Skin of body (tissue), 2 donors: ENCODE measurements around the gene RIPOR3. TPM values are rescaled to one million over a fixed set of nuclear protein-coding genes. Genes with fewer than 3 reads are reported as not detected.
"Not testable (repeated sequence)": the region's sequence is repeated elsewhere in the genome, so short reads cannot be mapped to it uniquely, and the experiment has no call there.

Experiments
- DNase-seq: peaks from one replicate; lab custom pipeline; 2025; lab: John Stamatoyannopoulos, UW
- total RNA-seq: library from RNA; depleted of rRNA; stranded (reverse); fragments of >200 nt; gene quantifications from one replicate; pipeline ENCODE4 v1.2.3, GENCODE V29; 2014

Gene RIPOR3
- total RNA-seq, 1 donor from 2014 or later: 16.1 TPM

DNA sequence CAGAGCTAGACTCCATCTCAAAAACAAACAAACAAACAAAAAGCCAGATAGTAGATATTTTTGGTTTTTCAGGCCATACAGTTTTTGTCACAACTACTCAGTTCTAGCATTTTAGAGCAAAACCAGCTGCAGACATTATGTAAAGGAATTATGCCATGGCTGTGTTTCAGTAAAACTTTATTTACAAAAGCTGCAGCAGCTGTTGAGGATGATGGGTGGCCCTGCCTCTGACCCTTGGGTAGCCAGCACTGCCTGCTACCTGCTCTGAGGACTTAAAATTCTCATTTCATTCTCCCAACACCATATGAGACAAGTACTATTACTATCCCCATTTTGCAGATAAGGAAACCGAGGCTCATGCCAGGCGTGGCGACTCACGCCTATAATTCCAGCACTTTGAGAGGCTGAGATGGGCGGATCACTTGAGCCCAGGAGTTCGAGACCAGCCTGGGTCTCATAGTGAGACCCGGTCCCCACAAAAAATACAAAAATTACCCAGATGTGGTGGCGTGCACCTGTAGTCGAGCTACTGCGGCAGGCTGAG is 56.3 kb downstream of the RIPOR3 start:
- no peak for DNase-seq

GRCh38 chr20:50634191-50634590 is 57.2 kb downstream of the RIPOR3 start:
- DNase-seq: no peak

- no peak for DNase-seq
These were observed 58.0 kb downstream of the RIPOR3 start for GRCh38 chr20:50633361-50633760.

DNA sequence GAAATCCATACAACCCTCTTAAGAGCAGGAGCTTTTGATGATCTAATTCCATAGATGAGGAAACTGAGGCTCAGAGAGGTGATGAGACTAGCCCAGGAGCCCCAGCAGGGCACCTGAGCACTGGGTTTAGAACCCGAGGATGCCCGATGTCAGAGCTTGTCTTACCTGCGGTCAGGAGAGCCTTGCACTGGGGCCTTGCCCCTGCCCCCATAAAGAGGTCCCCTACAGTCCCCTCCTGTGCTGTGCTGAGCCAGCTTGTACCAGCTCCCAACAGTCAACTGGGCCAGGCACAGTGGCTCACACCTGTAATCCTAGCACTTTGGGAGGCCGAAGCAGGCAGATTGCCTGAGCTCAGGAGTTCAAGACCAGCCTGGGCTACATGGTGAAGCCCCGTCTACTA is 58.6 kb downstream of the RIPOR3 start:
- no peak for DNase-seq

GRCh38 chr20:50632236-50632635 is 59.1 kb downstream of the RIPOR3 start:
- DNase-seq: no peak

- no peak for DNase-seq
These were observed 60.6 kb downstream of the RIPOR3 start for GRCh38 chr20:50630578-50631263.

- no peak for DNase-seq
These were observed 61.7 kb downstream of the RIPOR3 start for GRCh38 chr20:50629670-50630045.

GRCh38 chr20:50628853-50629669 is 62.3 kb downstream of the RIPOR3 start:
- DNase-seq: no peak

DNA sequence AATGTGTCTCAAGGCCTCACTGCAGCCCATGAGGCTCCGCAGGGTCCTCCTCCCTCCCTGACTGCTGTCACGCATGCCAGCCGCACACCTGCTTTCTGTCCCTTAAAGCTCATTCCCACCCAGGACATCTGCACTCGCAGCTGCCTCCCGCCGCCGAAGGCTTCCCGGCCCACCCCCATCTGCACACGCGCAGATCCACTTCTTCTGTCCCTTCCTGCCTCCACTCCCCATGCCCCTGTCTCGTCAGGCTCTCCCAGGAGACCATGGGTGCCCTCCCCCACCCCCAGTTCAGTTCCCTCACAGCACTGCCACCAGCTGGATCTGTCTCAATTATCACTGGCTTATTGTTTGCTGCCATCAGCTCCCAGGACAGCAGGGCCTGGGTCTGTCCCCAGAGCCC is 63.0 kb downstream of the RIPOR3 start:
- no peak for DNase-seq

DNA sequence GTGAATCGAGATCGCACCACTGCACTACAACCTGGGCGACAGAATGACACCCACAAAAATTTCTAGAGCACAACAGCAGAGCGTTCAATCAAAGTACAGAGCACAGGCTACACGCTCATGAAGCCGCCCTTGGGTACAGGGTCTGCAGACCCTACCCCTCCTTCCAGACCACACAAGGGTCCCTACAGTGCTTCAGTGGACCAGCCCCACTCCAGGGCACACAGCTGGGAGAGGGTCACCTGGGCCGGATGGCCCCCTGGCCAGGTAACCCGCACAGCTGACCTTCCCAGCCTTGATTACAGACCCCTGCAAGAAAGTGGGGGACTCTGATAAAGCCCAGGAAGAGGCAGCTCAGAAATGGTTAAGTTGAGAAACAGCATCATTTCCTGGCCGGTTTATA is 63.6 kb downstream of the RIPOR3 start:
- no peak for DNase-seq

DNA sequence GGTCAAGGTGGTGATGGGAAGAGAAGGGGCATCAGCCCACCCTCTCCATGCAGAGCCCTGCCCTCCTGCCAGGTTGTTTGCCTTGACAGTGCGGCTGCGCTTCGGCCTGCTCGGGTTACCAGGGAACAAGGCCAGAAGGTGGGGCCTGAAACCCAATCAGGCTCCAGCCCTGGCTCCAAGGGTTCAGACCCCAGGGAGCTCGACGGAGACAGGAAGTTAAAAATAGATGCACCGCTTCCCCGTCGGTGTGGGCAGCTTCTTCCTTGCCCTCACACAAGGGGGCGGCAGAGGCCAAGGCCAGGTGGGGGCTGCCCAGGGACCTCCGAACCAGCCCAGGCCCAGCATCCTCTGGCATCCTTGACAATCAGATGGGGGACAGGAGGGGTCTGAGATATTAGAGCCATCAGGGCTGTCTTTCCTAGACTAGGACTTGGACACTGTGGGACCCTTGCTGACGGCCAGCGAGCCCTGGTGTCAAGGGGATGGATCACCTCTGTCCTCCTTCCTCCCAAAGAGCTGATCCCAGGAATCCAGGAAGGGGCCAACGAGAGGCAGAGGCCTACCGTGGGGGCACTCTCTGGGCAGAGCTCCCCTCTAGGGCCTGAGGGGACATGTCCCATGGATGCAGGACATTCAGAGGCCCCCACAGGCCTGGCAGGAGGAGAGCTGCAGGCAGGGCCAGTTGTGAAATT is 65.2 kb downstream of the RIPOR3 start:
- DNase-seq: no peak

DNA sequence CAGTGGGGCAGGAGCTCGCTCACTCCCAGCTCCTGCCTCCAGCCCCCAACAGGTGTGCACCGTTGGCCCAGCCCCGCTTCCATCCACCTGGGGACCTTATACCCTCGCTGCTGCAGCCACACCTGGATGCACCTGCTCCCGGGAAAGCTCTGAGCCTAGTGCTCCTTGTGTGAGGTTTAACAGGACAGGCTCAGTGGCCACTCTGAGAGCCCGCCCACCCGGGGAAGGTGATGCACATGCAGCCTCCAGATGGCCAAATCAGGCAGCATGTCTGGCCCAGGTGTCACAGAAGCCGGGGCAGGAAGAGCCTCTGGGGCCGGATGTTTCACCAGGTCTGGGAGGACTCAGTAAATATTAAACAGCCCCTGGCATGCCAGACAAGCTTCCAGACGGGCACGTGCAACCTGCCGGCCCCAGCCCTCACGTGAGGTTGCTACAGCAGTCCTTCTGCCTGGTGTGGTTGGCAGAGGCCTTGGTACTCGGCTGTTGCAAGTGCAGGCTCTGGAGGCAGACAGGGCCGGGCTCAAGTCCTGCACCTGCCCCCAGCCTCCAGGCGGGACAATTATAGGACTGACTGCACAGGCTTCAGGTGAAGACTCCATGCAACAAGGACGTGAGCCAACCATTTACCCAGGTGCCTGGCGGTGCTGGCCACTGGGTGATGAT is 66.9 kb downstream of the RIPOR3 start:
- DNase-seq: no peak

- no peak for DNase-seq
These were observed 70.2 kb downstream of the RIPOR3 start for GRCh38 chr20:50621068-50621665.

DNA sequence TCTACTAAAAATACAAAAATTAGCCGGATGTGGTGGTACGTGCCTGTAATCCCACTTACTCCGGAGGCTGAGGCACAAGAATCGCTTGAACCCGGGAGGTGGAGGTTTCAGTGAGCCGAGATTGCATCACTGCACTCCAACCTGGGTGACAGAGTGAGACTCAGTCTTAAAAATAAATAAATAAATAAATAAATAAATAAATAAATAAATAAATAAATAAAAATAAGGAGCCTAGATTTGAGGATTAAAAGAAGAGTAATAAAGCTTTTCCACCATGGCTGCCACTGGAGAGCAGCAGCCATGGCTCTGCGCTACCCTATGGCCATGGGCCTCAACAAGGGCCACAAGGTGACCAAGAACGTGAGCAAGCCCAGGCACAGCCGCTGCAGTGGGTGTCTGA is 70.9 kb downstream of the RIPOR3 start:
- DNase-seq: not testable (repeated sequence)

GRCh38 chr20:50618537-50618936 is 72.8 kb downstream of the RIPOR3 start:
- DNase-seq: no peak

DNA sequence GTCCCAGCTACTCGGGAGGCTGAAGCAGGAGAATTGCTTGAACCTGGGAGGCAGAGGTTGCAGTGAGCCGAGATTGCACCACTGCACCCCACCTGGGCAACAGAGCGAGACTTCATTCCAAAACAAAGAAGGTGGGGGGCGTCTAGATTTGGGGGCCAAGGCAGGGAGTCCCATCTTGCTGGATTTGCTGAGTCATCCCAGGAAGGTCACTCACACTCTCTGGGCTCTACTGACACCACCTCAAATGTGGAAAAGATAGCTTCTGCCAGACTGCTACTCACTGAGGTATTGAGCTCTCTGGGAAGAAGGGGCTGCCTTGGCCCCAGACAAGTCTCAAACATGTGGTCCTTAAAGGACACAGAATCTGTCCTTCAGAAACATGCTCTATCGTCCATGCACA is 74.3 kb downstream of the RIPOR3 start:
- DNase-seq: no peak

- DNase-seq: no peak
These were observed 75.9 kb downstream of the RIPOR3 start for GRCh38 chr20:50615407-50615806.

DNA sequence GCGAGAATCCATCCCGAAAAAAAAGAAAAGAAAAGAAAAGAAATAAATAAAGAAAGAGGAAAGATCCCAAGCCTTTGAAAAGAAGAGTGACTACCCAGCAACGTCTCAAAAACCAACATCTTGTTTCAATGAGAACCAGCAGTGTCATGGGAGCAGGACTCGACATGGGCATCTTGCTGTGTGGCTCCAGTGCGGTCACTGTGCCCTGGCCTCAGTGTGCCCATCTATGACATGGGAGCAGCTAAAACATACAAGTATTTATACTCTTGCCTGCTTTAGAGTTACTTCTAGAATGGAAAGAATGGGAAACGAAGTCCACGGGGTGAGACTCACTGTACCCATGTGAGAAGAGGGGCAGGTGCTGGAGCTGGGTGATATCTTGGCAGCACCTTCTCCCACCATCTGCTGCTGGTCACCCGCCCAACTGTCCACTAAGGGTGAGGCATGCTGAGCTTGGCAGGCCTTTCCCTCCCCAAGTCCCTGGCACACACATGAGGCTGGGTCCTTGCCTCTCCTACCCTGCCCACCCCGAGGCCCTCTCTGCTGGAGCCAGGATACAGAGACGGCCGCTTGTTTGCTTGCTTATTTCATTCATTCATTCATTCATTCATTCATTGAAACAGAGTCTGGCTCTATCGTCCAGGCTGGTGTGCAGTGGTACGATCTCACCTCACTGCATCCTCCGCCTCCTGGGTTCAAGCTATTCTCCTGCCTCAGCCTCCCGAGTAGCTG is 77.7 kb downstream of the RIPOR3 start:
- DNase-seq: no peak

- no peak for DNase-seq
These were observed 80.1 kb downstream of the RIPOR3 start for GRCh38 chr20:50611128-50611810.

- no peak for DNase-seq
These were observed 81.1 kb downstream of the RIPOR3 start for GRCh38 chr20:50610212-50610718.
